NOMO-1 (cell line): ENCODE measurements around the gene STK39.
A peak's percentile ranks its signal among the peaks of the same experiment; 100 is the strongest.

Experiments
- DNase-seq, 2 experiments: peaks; one replicate each; lab custom pipeline; 2025; ENCODE audit not compliant: unreplicated experiment in 2 of 2; lab: John Stamatoyannopoulos, UW

Gene STK39

GRCh38 chr2:168185583-168186274 lies 61.7 kb downstream of the STK39 start:
- DNase-seq, result peak; percentile 28 to 73

- peak in 1 of 2 experiments; percentile 43 for DNase-seq
Observed at GRCh38 chr2:168184681-168185513, 62.5 kb downstream of the STK39 start.

- DNase-seq, result no peak
Observed at GRCh38 chr2:168183308-168183997, 63.9 kb downstream of the STK39 start.

- no peak for DNase-seq
Observed at GRCh38 chr2:168182550-168183249, 64.7 kb downstream of the STK39 start.

- DNase-seq, result no peak
Observed at GRCh38 chr2:168181825-168182224, 65.6 kb downstream of the STK39 start.

- no peak for DNase-seq
Observed at GRCh38 chr2:168180914-168181313, 66.5 kb downstream of the STK39 start.

- DNase-seq, result no peak
Observed at GRCh38 chr2:168180483-168180882, 66.9 kb downstream of the STK39 start.

GRCh38 chr2:168179592-168179991 lies 67.8 kb downstream of the STK39 start:
- DNase-seq, result no peak

- DNase-seq, result no peak
Observed at GRCh38 chr2:168178520-168179324, 68.7 kb downstream of the STK39 start.

GRCh38 chr2:168176402-168176801 lies 71.0 kb downstream of the STK39 start:
- no peak for DNase-seq

- DNase-seq, result no peak
Observed at GRCh38 chr2:168175469-168175868, 71.9 kb downstream of the STK39 start.

GRCh38 chr2:168174756-168175155 lies 72.6 kb downstream of the STK39 start:
- DNase-seq, result peak; percentile 62 to 70

GRCh38 chr2:168172071-168172470 lies 75.3 kb downstream of the STK39 start:
- no peak for DNase-seq

GRCh38 chr2:168171059-168171762 lies 76.2 kb downstream of the STK39 start:
- DNase-seq, result peak in 1 of 2 experiments; percentile 31

- no peak for DNase-seq
Observed at GRCh38 chr2:168169097-168169745, 78.2 kb downstream of the STK39 start.

GRCh38 chr2:168167511-168168263 lies 79.7 kb downstream of the STK39 start:
- DNase-seq, result no peak

GRCh38 chr2:168166902-168167510 lies 80.4 kb downstream of the STK39 start:
- DNase-seq, result no peak
